ENCODE measurements around the gene SERPINA6. TPM values are rescaled to one million over a fixed set of nuclear protein-coding genes. Genes with fewer than 3 reads are reported as not detected.
"Not testable (repeated sequence)": the region's sequence is repeated elsewhere in the genome, so short reads cannot be mapped to it uniquely, and the experiment has no call there.

The SERPINA6 gene
- total RNA-seq, 4 donors from 2014 or later: not detected

- Histone ChIP-seq H3K27ac (no peak overlapping the region), H3K4me1 (no peaks in the 10 kb centered on the region), H3K36me3 (no peaks in the 10 kb centered on the region), H3K27me3 (no peaks in the 10 kb centered on the region), H3K4me3 (replicated peaks in 1 of 3) (no peak overlapping the region), H3K9me3 (no peaks in the 10 kb centered on the region)
- TF ChIP-seq CTCF (IDR thresholded peaks at IDR 0.05): no peak
- no peak for TF ChIP-seq POLR2A (IDR thresholded peaks at IDR 0.05)
- WGBS, 2 donors: 79 to 85% methylated on average over 7 of the region's 7 CpGs
- no peak for DNase-seq
- intact Hi-C loops (cut with DNase I): no loop called here
These were observed 26.1 kb upstream of the SERPINA6 start for GRCh38 chr14:94349276-94349675.

- Histone ChIP-seq H3K4me3 (replicated peaks in 1 of 3) (no peak overlapping the region), H3K9me3 (no peaks in the 10 kb centered on the region), H3K4me1 (no peaks in the 10 kb centered on the region), H3K27ac (no peak overlapping the region), H3K36me3 (no peaks in the 10 kb centered on the region), H3K27me3 (no peaks in the 10 kb centered on the region)
- intact Hi-C loops (cut with DNase I): no loop called here
- TF ChIP-seq CTCF (IDR thresholded peaks at IDR 0.05): no peak
- TF ChIP-seq POLR2A (IDR thresholded peaks at IDR 0.05): no peak
- DNase-seq: no peak
These were observed 25.7 kb upstream of the SERPINA6 start for GRCh38 chr14:94348836-94349235.

GRCh38 chr14:94346841-94347240 lies 23.7 kb upstream of the SERPINA6 start:
- no peak overlapping the region for H3K27ac ChIP-seq
- no peaks in the 10 kb centered on the region for H3K36me3 ChIP-seq
- H3K9me3 ChIP-seq: no peaks in the 10 kb centered on the region
- 62 to 66% methylated on average over 5 of the region's 5 CpGs for WGBS, 2 donors
- H3K4me1 ChIP-seq: peaks cover 4 to 10% of the 10 kb centered on the region in 2 donors
- no peaks in the 10 kb centered on the region for H3K27me3 ChIP-seq
- no peak for DNase-seq
- H3K4me3 ChIP-seq (replicated peaks in 1 of 3): no peak overlapping the region
- intact Hi-C loops (cut with DNase I): no loop called here
- no peak for TF ChIP-seq POLR2A (IDR thresholded peaks at IDR 0.05)
- no peak for TF ChIP-seq CTCF (IDR thresholded peaks at IDR 0.05)

GRCh38 chr14:94346065-94346786 lies 23.1 kb upstream of the SERPINA6 start:
- intact Hi-C loops (cut with DNase I); H3K27ac ChIP-seq; DNase-seq; H3K27me3 ChIP-seq; H3K9me3 ChIP-seq; H3K36me3 ChIP-seq; H3K4me3 ChIP-seq (replicated peaks in 1 of 3): not testable (repeated sequence)
- H3K4me1 ChIP-seq: peaks cover 4 to 14% of the 10 kb centered on the region in 2 donors
- WGBS, 2 donors: 65 to 83% methylated on average over 17 to 23 of the region's 24 CpGs

GRCh38 chr14:94345344-94346064 lies 22.4 kb upstream of the SERPINA6 start:
- Histone ChIP-seq H3K27me3 (no peaks in the 10 kb centered on the region), H3K4me1 (peaks cover 4 to 14% of the 10 kb centered on the region in 2 donors), H3K36me3 (no peaks in the 10 kb centered on the region), H3K9me3 (no peaks in the 10 kb centered on the region), H3K4me3 (replicated peaks in 1 of 3) (no peak overlapping the region), H3K27ac (no peak overlapping the region)
- no peak for DNase-seq
- TF ChIP-seq POLR2A (IDR thresholded peaks at IDR 0.05) (no peak), CTCF (IDR thresholded peaks at IDR 0.05) (no peak)
- 88 to 91% methylated on average over 12 of the region's 12 CpGs for WGBS, 2 donors
- intact Hi-C loops (cut with DNase I): no loop called here

All from thyroid gland (tissue), 4 donors.